Central memory CD8-positive, alpha-beta T cell (primary cell): Measurements from ENCODE around the gene TRAPPC2B.

Source experiments
- ATAC-seq: fragments of 150-1000 bp; cut with Tn5 transposase; replicated peaks from 2 replicates; pipeline ENCODE4 v1.10.0; 2022; ENCODE audit warnings: mild to moderate bottlenecking, moderate FRiP score, moderate number of reproducible peaks; ENCODE audit not compliant: poor library complexity, severe bottlenecking; ENCODE audit errors: extremely low read depth
- DNase-seq, 2 donors: peaks; one replicate each; pipeline ENCODE4 v3.0.0; 2021; ENCODE audit warnings: low spot score in 2 of 2
- H3K27ac Mint-ChIP-seq: one replicate; pipeline ENCODE4 v1.8.0; 2022; ENCODE audit warnings: low read depth, mild to moderate bottlenecking, moderate library complexity, mixed read lengths
- H3K27me3 Mint-ChIP-seq: one replicate; pipeline ENCODE4 v1.8.0; 2022; ENCODE audit warnings: mixed read lengths
- H3K36me3 Mint-ChIP-seq: one replicate; pipeline ENCODE4 v1.8.0; 2022; ENCODE audit warnings: mild to moderate bottlenecking, moderate library complexity, mixed read lengths; ENCODE audit not compliant: insufficient read depth
- H3K4me1 Mint-ChIP-seq: one replicate; pipeline ENCODE4 v1.8.0; 2022; ENCODE audit warnings: mixed read lengths
- H3K4me3 Mint-ChIP-seq: one replicate; pipeline ENCODE4 v1.8.0; 2022; ENCODE audit warnings: mild to moderate bottlenecking, moderate library complexity, mixed read lengths
- H3K9me3 Mint-ChIP-seq: one replicate; pipeline ENCODE4 v1.8.0; 2022; ENCODE audit warnings: mixed read lengths

TRAPPC2B gene

GRCh38 chr19:57377498-57378146 is 14.3 kb downstream of the TRAPPC2B start:
- Mint-ChIP-seq H3K36me3 (peaks cover 2% of the 10 kb centered on the region), H3K27ac (no peak overlapping the region), H3K4me1 (no peaks in the 10 kb centered on the region), H3K9me3 (peaks cover 31% of the 10 kb centered on the region), H3K4me3 (no peak overlapping the region), H3K27me3 (no peaks in the 10 kb centered on the region)
- DNase-seq = no peak
- ATAC-seq = no peak

DNA sequence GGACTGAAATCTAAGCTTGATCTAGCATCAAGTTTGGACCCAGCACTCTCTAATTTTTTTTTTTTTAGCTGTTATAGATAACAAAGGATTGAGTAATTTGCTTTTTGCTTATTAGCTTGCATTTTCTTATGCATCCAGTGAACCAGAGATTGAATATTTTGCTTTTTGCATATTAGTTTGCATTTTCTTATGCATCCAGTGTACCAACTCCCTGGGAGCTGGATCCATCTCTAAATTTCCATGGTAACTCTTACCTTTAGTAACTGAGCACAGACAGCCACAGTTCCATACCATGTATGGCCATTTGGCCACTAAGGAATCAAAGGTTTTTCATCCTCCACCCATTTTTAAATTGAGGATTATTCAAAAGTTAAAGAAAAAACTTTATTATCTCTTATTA is 17.6 kb downstream of the TRAPPC2B start:
- ATAC-seq = no peak
- Mint-ChIP-seq H3K27ac (no peak overlapping the region), H3K27me3 (peaks cover 12% of the 10 kb centered on the region), H3K4me1 (no peaks in the 10 kb centered on the region), H3K9me3 (peaks cover 26% of the 10 kb centered on the region), H3K36me3 (no peaks in the 10 kb centered on the region), H3K4me3 (no peak overlapping the region)
- DNase-seq = no peak

DNA sequence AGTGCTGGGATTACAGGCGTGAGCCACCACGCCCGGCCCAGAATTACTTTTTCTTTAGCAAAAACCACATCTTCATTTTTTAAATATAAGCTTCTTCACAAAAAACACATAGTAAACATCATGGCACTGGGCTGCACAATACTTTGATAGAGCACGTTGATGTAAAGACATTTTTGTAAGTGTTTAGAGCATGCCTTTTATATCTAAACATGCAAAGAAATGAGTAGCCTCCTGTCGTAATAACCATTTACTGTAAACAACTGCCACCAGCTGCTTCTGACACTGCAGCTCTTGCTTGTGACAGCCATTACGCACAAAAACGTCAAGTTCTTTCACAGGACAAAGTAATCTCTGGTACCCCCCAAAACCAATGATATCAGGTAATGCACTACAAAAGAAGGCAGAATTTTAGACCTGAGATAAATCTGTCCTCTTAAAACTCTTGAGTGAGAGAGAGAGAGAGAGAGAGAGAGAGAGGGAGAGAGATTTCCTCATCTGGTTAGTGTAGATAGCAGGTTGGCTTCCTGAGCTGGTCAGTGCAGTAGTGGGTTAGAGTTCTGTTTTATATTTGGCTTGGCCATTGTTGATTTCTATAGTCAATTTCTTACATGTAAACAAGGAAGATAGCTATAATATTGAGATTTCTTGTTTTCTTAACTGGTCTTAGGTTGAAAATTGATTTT is 19.6 kb downstream of the TRAPPC2B start:
- DNase-seq (no peak), ATAC-seq (no peak)
- Mint-ChIP-seq H3K27me3 (peaks cover 12% of the 10 kb centered on the region), H3K4me1 (no peaks in the 10 kb centered on the region), H3K4me3 (no peak overlapping the region), H3K27ac (no peak overlapping the region), H3K36me3 (no peaks in the 10 kb centered on the region), H3K9me3 (peaks cover 15% of the 10 kb centered on the region)

GRCh38 chr19:57389194-57389729 is 25.9 kb downstream of the TRAPPC2B start:
- Mint-ChIP-seq H3K4me3 (peak overlapping the region; percentile 84), H3K27ac (peak overlapping the region; percentile 97), H3K9me3 (no peaks in the 10 kb centered on the region), H3K27me3 (no peaks in the 10 kb centered on the region), H3K4me1 (peaks cover 35% of the 10 kb centered on the region), H3K36me3 (peaks cover 23% of the 10 kb centered on the region)
- no peak for ATAC-seq
- no peak for DNase-seq

DNA sequence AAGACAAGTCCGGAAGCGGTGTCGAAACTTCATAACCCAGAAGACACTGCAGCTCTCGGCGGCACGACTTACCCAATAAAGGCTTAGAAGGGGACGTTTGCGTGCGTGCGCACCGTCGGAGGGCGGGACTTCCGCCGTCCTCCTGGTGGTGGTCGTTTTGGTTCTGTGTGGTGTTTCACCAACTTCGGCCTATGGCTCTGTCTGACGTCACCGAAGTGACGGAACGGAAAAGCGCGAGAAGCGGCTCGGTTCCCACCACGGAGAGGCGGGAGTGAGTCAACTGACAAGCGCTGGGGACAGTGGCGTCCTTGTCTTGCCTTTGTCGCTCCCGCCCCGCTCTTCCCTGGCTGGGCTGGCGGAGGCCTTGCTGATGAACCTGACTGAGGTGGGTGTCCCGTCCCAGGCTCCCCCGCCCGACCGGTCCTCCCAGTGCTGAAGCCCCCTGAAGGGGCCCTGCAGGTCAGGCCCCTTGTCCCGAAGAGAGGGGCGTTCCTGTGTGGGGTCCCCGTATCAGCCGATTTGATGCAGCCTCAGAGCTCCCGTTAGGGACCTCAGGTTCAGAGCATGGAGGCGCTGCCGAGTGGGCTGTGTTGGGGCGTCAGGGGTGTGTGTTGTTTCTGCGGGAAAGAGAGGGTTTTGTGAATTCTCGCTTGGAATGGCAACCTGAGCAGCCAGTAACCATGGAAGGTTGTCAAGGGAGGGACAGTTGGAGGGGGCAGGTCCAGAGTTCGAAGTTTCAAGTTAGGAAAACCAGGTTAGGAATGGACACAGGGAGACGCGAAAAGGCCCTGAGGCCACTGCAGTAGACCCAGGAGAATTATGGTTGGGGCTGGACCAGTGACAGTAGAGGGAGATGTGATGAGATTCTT is 26.6 kb downstream of the TRAPPC2B start, which contains the start of gene ZNF548:
Gene ZNF548 (plus strand): TSS at position 125 of the 869 bp plus-strand sequence. CDS start 246 bp downstream, at position 371.
- Mint-ChIP-seq H3K9me3 (no peaks in the 10 kb centered on the region), H3K4me3 (peak within 1 kb of the TSS; percentile 84), H3K27ac (peak within 1 kb of the TSS; percentile 97), H3K4me1 (peaks cover 42% of the 10 kb centered on the region), H3K27me3 (no peaks in the 10 kb centered on the region), H3K36me3 (peaks cover 23% of the 10 kb centered on the region)
- DNase-seq (peak; percentile 96 to 98), ATAC-seq (peak; percentile 99)

DNA sequence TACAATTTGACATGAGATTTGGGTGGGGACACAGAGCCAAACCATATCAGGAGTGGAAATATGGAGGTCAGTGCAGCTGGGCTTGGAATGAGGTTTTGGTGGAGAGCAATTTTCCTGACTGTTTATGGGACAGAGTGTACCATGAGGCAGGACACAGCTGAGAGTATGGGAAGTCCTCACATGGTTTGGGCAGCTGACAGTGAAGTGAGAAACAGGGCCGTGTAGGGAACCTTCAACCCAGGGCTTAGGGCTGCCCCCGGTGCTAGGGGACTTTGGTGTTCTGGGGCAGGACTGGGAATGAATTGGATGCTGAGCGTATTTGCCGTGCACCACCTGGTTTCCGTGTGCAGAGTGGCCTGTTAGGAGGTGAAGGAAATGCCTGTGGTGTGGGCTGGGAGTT is 32.4 kb downstream of the TRAPPC2B start:
- Mint-ChIP-seq H3K4me1 (peaks cover 40% of the 10 kb centered on the region), H3K4me3 (no peak overlapping the region), H3K27ac (no peak overlapping the region), H3K36me3 (peaks cover 44% of the 10 kb centered on the region), H3K27me3 (no peaks in the 10 kb centered on the region), H3K9me3 (peaks cover 34% of the 10 kb centered on the region)
- DNase-seq (no peak), ATAC-seq (no peak)

DNA sequence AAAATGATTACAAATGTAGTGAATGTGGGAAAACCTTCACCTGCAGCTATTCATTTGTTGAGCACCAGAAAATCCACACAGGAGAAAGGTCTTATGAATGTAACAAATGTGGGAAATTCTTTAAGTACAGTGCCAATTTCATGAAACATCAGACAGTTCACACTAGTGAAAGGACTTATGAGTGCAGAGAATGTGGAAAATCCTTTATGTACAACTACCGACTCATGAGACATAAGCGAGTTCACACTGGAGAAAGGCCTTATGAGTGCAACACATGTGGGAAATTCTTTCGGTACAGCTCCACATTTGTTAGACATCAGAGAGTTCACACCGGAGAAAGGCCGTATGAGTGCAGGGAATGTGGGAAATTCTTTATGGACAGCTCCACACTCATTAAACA is 35.5 kb downstream of the TRAPPC2B start:
- ATAC-seq = no peak
- peaks cover 35% of the 10 kb centered on the region for H3K36me3 Mint-ChIP-seq

GRCh38 chr19:57403737-57404563 is 40.6 kb downstream of the TRAPPC2B start:
- H3K4me1 Mint-ChIP-seq = peaks cover 7% of the 10 kb centered on the region
- H3K9me3 Mint-ChIP-seq = peaks cover 6% of the 10 kb centered on the region
- no peak for DNase-seq
- no peak for ATAC-seq
- H3K27ac Mint-ChIP-seq = no peak overlapping the region
- H3K36me3 Mint-ChIP-seq = peaks cover 12% of the 10 kb centered on the region
- no peak overlapping the region for H3K4me3 Mint-ChIP-seq
- H3K27me3 Mint-ChIP-seq = no peaks in the 10 kb centered on the region

More for the DNA sequence above, 35.5 kb downstream of the TRAPPC2B start:
- Mint-ChIP-seq H3K27me3 (no peaks in the 10 kb centered on the region), H3K9me3 (peaks cover 34% of the 10 kb centered on the region), H3K27ac (no peak overlapping the region), H3K4me1 (peaks cover 27% of the 10 kb centered on the region), H3K4me3 (no peak overlapping the region)
- no peak for DNase-seq

DNA sequence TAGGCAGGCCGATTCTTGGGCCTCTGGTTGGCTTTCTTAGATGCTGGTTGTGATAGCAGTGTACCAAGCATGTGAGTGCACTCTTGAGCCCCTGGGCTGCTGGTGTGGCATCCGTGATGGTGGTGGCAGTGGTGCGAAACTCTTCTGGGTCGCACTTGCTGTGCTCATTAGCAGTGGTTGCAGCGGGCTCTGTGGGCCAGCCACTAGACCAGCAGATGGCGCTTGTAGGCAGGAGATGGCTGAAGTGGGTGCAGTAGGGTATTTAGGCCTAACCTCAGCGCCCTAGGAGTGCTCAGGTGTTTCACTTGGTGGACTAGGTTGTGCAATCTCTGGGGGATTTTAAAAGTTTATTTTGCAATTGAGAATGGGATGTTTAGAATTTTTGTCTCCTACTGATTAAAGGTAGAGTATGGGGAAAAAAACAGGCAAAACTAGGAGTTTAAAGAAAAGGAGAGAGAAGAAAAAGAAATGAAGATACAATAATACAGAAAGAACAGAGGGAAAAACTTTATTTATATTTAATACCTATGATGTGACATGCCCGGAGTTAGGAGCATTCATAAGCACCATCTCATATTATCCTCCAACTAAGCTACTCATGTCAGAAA is 43.3 kb downstream of the TRAPPC2B start:
- no peaks in the 10 kb centered on the region for H3K9me3 Mint-ChIP-seq
- peaks cover 19% of the 10 kb centered on the region for H3K4me1 Mint-ChIP-seq
- DNase-seq = peak; percentile 44 to 58
- H3K27ac Mint-ChIP-seq = no peak overlapping the region
- no peak for ATAC-seq
- no peak overlapping the region for H3K4me3 Mint-ChIP-seq
- H3K36me3 Mint-ChIP-seq = peaks cover 5% of the 10 kb centered on the region
- no peaks in the 10 kb centered on the region for H3K27me3 Mint-ChIP-seq

GRCh38 chr19:57410877-57411671 is 47.7 kb downstream of the TRAPPC2B start, which contains the start of gene ZNF17:
ZNF17 (plus strand) TSS chr19:57411161; CDS start chr19:57413616, 2,455 bp downstream.
- no peaks in the 10 kb centered on the region for H3K27me3 Mint-ChIP-seq
- peak; percentile 77 to 82 for DNase-seq
- H3K4me1 Mint-ChIP-seq = peaks cover 36% of the 10 kb centered on the region
- ATAC-seq = peak; percentile 100
- H3K27ac Mint-ChIP-seq = peak within 1 kb of the TSS; percentile 89
- H3K4me3 Mint-ChIP-seq = peak within 1 kb of the TSS; percentile 93
- peaks cover 10% of the 10 kb centered on the region for H3K36me3 Mint-ChIP-seq
- H3K9me3 Mint-ChIP-seq = peaks cover 10% of the 10 kb centered on the region
